ENCODE results near the gene FARSB.
A peak's percentile ranks its signal among the peaks of the same experiment; 100 is the strongest.
"Not testable (repeated sequence)": the region's sequence is repeated elsewhere in the genome, so short reads cannot be mapped to it uniquely, and the experiment has no call there.

The FARSB gene

GRCh38 chr2:222655787-222656525 lies at the start of gene FARSB:
TSS of gene FARSB (minus strand) at chr2:222656092. CDS start at chr2:222656073, 19 bp downstream.
- peak; percentile 92 for DNase-seq

DNA sequence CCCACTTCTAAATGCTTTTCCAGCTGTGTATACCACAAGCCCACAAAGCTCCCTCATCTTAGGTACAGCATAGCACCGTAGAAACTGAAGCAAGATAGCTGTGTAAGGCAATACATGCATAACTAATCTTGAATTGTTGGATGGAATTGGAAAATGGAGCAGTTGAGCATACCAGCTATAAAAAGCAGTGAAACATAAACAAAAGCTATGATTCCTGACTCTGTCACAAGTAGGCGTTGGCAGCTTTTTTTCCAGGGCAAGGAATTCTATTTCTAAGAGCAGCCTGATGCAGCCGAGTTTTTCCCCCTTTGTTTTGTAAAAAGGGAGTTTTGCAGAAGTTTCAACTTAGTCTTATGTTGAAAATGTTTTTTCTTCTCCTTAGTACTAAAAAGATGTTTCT lies 48.0 kb upstream of the FARSB start:
- DNase-seq = no peak

GRCh38 chr2:222703091-222703490 lies 47.2 kb upstream of the FARSB start:
- no peak for DNase-seq

GRCh38 chr2:222701721-222702131 lies 45.8 kb upstream of the FARSB start:
- no peak for DNase-seq

DNA sequence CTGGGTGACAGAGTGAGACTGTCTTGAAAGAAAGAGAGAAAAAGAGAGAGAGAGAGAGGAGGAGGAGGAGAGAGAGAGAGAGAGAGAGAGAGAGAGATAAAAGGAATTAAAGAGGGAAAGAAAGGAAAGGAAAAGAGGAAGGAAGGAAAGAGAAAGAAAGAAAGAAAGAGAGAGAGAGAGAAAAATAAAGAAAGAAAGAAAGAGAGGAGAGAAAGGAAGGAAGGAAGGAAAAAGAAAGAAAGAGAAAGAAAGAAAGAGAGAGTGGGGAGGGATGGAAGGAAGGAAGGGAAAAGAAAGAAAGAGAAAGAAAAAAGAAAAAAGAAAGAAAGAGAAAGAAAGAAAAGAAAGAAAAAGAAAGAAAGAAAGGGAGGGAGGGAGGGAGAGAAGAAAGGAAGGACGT lies 45.3 kb upstream of the FARSB start:
- no peak for DNase-seq

- DNase-seq = no peak
Measured at GRCh38 chr2:222698276-222698675, 42.4 kb upstream of the FARSB start.

DNA sequence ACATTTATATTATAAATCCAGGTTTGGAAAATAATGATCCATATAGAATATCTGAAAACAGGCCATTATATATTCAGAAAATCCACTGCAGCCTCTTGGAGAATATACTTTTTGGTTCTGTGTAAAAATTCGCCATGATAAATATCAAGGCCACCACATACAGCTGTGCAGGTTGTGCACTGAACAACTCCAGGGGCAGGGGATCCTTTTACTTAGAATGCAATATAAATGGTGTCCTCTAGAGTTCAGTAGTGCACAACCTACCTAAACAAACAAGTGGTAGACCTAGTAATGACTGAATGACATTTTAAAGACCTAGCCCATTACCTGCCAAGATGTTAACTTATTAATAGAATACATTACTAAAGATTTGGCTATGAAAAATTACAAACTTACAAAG lies 37.9 kb upstream of the FARSB start:
- no peak for DNase-seq

GRCh38 chr2:222693413-222693812 lies 37.5 kb upstream of the FARSB start:
- not testable (repeated sequence) for DNase-seq

DNA sequence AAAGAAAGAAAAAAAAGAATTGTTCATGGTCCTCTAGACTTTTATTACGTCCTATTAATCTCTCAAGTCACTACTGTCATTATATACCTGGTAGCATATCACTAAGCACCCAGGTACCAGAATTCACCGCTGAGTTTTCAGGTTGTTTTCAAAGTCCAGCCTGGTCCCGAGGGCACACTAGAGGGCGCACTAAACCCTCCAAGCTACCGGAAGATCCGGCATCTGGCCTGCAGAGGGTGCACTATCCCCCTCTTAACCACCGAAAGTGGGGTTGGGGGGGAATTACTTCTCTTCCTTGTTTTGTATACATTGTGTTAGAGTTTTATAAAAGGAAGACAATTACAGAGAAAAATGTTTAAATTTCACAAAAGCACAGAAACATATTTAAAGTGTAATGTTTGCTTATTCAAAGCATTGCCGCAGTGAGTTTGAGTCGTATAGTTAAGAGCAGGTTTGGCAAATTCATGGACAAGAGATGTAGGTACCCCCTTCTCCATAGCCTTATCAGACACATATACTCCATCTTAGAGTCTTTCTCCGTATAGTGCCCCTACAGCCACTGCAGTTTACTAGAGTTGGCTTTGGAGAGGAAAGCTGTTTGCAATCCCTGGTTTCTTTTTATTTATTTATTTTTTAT lies 34.8 kb upstream of the FARSB start:
- peak; percentile 47 for DNase-seq

DNA sequence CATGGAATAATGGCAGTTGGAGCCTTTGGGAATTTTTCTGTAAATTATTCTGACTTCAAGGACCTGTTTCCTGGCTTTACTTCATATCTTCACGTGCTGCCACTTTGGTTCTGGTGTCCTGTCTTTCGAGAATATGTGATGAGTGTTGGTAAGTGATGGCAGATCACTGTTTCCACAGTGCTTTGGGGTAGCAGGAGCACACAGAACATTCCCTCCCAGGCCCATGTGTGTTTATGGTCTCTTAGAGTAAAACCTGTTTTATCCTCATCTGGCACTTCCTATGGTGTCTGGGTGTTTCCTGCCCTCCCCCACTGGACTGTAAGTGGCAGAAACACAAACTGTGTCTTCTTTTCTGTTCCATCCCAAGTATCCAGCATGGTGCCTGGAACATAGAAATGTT lies 33.4 kb upstream of the FARSB start:
- DNase-seq = no peak

- no peak for DNase-seq
Measured at GRCh38 chr2:222688917-222689316, 33.0 kb upstream of the FARSB start.

DNA sequence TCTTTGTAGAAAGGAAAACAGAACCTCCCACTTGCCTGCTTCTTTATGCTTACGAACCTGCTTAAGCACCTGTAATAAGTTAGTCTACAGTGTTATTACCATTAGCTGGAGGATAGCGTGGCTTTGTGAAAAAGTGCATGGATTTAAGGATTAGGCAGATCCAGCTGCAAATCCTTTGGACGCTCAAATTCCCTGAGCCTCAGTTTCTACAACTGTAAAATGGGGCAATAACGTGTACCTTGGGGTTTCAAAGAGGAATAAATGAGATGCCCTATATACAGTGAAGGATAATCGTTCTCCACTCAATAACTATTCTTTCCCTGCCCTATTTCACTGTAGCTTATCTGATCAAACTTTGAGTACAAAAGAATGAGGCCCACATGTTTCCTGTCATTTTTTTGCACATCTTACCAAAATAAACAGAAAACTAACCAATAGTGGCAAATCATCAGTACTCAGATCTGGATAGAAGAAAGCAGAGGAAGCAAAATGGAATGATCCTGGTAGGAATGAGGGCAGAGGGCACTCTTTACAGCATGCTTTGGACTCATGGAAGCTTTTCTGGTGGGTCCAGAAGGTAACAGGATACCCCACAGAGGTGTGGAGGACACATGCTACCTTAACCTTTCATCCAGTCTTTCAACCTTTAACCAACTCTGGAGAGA lies 30.3 kb upstream of the FARSB start:
- DNase-seq = no peak

GRCh38 chr2:222683805-222684204 lies 27.9 kb upstream of the FARSB start:
- no peak for DNase-seq

- DNase-seq = no peak
Measured at GRCh38 chr2:222677981-222678380, 22.1 kb upstream of the FARSB start.

GRCh38 chr2:222673883-222674282 lies 18.0 kb upstream of the FARSB start:
- DNase-seq = no peak

- DNase-seq = no peak
Measured at GRCh38 chr2:222673273-222673672, 17.4 kb upstream of the FARSB start.

DNA sequence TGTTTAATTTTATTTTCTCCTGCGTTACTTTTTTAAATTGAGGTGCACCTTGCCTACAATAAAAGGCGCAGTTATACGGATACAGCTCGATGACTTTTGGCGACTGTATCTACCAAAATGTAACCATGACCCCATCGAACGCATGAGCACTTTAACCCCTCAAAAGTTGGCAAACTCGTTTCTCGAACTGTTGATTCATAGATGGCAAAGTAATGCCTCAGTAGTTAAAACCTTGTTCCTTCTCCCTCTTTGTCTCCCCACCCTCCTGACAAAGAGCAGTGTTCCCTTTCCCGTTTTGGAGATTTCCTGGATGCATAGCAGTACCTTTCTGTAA lies 16.1 kb upstream of the FARSB start:
- DNase-seq = no peak

DNA sequence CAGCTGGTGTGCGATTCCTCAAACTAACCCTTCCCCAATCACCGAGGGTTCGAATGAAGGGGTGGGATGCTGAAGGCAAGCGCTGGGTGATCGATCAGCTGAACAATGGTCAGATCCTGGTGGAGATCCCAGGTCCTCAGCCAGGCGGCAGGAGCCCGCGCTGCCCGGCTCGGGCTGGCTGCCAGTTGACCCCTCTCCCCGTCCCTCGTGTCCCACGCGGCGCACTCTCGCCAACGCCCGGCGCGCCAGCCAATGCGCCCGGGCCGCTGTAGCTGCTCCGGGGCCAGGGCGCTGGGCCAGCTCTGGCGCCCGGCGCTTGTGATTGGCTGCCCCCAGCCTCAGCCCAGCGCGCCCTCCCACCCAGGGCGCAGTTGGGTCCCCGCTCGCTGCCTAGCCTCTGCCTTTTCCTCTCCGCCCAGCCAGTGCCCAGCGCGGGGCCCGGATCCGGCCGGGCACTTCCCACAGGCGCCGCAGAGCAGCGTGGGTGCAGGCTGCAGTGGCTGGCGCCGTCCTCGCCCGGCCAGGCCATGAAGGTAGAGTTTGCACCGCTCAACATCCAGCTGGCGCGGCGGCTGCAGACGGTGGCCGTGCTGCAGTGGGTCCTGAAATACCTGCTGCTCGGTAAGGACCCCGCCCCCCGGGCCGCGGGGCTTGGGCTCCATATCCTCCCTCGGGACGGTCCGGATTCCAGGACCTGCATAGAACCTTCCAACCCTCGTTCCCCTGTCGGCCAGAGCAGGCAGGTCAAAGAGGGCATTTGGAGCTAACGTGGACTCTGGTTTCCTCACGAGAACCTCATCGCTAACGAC lies 15.6 kb upstream of the FARSB start, which contains the start of gene MOGAT1:
Gene MOGAT1, plus strand, starts transcription at position 400 of the 809 bp plus-strand sequence. Its CDS starts 128 bp downstream, at position 528.
- no peak for DNase-seq

DNA sequence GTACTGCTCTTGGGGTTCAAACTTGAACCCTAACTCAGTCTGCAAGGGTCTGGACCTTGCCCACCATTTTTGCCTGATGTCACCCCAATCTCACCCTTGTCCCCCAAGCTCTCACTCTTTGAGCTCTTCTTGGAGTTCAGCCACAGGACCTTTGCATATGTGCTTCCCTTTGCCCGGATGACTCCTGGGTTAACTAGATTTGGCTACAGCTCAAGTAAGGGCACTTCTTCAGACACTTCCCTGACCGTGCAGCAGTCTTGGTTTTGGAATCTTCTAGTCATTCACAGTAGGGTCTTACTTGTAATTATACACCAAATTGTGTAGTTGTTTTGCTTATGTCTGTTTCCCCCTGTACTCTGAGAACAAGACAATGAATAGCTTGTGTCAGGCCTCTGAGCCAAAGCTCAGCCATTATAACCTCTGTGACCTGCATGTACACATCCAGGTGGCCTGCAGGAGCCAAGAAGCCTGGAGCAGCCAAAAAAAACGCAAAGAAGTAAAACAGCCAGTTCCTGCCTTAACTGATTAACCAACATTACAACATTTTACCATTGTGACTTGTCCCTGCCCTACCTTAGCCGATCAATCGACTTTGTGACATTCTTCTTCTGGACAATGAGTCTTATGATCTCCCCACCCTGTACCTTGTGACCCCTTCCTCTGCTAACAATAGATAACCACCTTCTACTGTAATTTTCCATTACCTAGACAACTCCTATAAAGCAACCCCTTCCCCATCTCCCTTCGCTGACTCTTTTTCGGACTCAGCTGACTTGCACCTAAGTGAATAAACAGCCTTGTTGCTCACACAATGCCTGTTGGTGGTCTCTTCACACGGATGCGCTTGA lies 14.5 kb upstream of the FARSB start:
- DNase-seq = no peak

DNA sequence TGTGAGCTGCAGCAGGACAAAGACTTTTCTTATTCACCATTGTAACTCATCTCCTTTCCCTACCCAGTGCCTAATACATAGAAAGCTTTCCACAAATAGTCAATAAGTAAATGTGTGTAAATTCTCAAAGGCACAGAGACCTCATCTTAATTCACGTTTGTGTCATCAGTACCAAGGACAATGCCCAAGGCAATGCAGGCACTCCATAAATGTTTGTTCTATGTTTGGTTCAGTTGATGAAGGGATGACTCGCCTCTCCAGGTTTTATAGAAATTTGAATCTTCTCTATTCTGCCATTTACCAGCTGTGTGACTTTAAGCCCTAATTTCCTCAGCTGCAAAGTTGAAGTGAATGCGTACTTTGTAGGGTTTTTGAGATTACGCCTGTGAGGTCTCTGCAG lies 13.5 kb upstream of the FARSB start:
- no peak for DNase-seq

GRCh38 chr2:222668494-222669154 lies 12.7 kb upstream of the FARSB start:
- no peak for DNase-seq

DNA sequence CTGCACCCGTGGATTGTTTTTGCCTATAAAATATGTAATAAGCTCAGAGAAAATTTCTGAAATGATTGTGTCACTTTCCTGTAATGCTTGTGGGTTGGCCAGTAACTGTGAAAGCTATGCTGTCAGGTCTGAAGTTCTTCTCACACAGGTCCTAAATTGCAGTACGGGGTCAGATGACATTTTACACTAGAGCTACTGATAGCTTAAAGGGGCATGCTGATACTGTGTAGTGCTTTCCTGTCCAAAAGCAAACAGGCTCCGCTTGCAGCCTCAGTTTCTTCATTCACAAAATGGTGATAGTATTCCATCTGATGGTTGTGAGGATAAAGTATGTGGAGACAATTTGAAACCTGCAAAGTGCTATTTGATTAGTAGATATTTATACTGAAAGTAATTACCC lies 7.6 kb upstream of the FARSB start:
- DNase-seq = no peak

Data from NK-92 treated with Interleukin-12 subunit alpha and Interleukin-12 subunit beta, amount 100 ng/mL, for 24 hours (cell line).